Muscle of leg (tissue), 11 donors: ENCODE results near the gene PAXX. TPM values are rescaled to one million over a fixed set of nuclear protein-coding genes. Genes with fewer than 3 reads are reported as not detected.
A peak's percentile ranks its signal among the peaks of the same experiment; 100 is the strongest.
"Not testable (repeated sequence)": the region's sequence is repeated elsewhere in the genome, so short reads cannot be mapped to it uniquely, and the experiment has no call there.

Experiments
- DNase-seq: peaks from one replicate; pipeline ENCODE4 v3.0.0; 2013
- H3K27ac ChIP-seq: one replicate; pipeline ENCODE4 v1.5.1; 2013; ENCODE audit warnings: mild to moderate bottlenecking, low read length, control low read depth
- H3K27me3 ChIP-seq: one replicate; pipeline ENCODE4 v1.6.1; 2013; ENCODE audit warnings: low read length; ENCODE audit not compliant: control insufficient read depth, insufficient read depth
- H3K36me3 ChIP-seq: one replicate; pipeline ENCODE4 v1.6.1; 2013; ENCODE audit warnings: low read length; ENCODE audit not compliant: control insufficient read depth, insufficient read depth
- H3K4me1 ChIP-seq: one replicate; pipeline ENCODE4 v1.6.1; 2013; ENCODE audit warnings: low read length; ENCODE audit not compliant: control insufficient read depth, insufficient read depth
- H3K4me3 ChIP-seq: one replicate; pipeline ENCODE4 v1.5.1; 2013; ENCODE audit warnings: low read length, control low read depth
- H3K9me3 ChIP-seq: replicated peaks from 2 replicates; pipeline ENCODE4 v1.6.1; 2013; ENCODE audit warnings: low read depth, low read length; ENCODE audit not compliant: control insufficient read depth
- WGBS: methylation state at CpG from one replicate; pipeline ENCODE4 v1.1.5; 2013; ENCODE audit warnings: missing lambda C conversion rate; ENCODE audit not compliant: insufficient coverage; 5-methylcytosine and 5-hydroxymethylcytosine counted together
- polyA plus RNA-seq, 8 donors: library from polyadenylated mRNA; unstranded; fragments of 120-200 nt; gene quantifications; one replicate each; pipeline versions ENCODE4 v1.2.1 to v1.2.3, GENCODE V29; 2013; ENCODE audit warnings: inconsistent platforms in 1 of 8, low replicate concordance in 1 of 8; ENCODE audit not compliant: insufficient read length in 8 of 8, insufficient read depth in 1 of 8
- total RNA-seq: library from RNA; stranded (reverse); fragments of 120-200 nt; gene quantifications from one replicate; pipeline ENCODE4 v1.2.4, GENCODE V29; 2013

PAXX gene
- total and polyA plus RNA-seq, 9 donors: 19.1 to 31.7 (median 27.0) TPM

DNA sequence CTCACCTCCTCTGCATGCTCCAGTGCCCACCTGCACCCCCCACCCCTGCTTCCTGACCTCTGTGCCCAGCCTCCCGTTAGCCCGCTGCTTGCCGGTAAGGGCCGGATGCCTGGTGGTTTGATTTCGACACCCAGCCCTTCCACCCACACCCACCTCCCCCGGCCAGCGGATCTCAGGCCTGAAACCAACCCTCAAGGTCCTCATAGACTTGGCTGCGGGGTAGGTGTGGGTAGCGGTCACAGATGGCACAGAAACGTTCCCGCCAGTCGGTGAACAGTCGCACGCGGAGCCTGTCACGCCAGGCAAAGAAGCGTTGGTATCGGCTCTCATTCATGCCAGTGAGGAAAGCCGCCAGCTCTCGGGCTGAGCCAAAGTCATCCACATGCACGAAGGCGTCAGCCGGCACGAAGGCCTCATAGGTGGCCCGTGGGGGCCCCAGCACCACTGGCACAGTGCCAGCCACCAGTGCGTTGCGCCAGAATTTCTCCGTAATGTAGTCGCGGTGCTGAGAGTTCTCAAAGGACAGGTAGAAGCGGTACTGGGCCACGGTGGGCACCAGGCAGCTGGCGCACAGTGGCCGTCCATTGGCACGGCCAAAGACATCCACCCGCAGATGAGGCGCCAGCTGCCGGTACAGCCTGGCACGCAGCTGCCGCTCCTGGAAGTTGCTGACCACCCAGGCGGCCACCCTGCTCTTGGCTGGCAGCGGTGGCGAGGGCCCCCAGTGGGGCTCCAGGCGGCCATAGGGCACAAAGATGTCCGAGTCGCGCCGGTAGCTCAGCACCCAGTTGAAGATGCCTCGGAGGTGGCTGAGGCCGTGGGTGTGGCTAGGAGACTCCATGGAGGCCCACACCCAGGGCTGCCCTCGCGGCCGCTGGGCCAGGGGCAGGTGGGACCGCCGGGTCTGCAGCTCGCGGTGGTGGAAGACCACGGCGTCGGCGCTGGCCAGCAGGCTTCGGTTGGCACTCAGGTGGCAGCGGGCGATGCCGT, 38.6 kb downstream of the PAXX start:
- peaks cover 54% of the 10 kb centered on the region for H3K4me1 ChIP-seq
- H3K27me3 ChIP-seq: peaks cover 8% of the 10 kb centered on the region
- no peaks in the 10 kb centered on the region for H3K9me3 ChIP-seq
- no peak overlapping the region for H3K4me3 ChIP-seq
- 85% methylated on average over 59 of the region's 65 CpGs for WGBS
- H3K36me3 ChIP-seq: no peaks in the 10 kb centered on the region
- no peak for DNase-seq
- no peak overlapping the region for H3K27ac ChIP-seq

DNA sequence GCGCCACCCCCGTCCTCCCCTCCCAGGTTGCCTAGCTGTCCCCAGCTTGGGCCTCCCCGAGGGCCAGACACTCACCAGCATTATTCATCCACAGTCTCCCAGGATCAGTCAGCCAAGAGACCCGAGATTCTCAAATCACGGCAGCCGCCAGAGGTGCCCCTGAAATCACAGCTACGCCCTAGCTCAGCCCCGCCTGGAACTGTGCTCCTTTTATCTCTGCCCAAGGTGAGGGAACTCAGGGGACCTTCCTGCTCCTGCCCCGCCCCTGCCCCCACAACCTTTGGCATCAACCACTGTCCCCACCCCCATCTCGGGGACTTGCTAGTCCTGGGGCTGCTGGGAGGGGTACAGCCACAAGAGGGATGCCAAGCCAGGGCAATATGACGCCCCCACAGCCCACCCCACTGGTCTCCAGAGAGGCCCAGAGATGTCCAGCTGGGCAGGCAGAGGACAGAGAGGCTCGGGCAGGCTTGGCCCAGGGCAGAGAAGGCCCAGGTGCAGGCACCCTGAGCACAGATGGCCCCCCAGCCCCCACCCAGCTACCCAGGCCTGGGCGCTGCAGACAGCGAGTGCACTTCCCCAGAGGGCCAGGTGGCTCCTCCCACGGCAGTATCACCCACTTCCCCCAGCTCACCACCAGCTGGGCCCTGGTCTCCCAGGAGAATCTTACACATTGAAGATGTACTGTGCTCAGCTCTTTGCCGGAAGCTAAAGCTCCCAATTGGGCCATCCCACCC, 39.9 kb downstream of the PAXX start, which contains the start of gene FUT7:
FUT7 (minus strand) TSS at position 185 of the 737 bp plus-strand sequence; CDS start at position 88, 97 bp downstream.
- no peak for DNase-seq
- Histone ChIP-seq H3K27me3 (peaks cover 8% of the 10 kb centered on the region), H3K4me3 (no peak within 1 kb of the TSS), H3K4me1 (peaks cover 43% of the 10 kb centered on the region), H3K9me3 (no peaks in the 10 kb centered on the region), H3K27ac (no peak within 1 kb of the TSS), H3K36me3 (no peaks in the 10 kb centered on the region)
- 50% methylated on average over 12 of the region's 16 CpGs for WGBS

DNA sequence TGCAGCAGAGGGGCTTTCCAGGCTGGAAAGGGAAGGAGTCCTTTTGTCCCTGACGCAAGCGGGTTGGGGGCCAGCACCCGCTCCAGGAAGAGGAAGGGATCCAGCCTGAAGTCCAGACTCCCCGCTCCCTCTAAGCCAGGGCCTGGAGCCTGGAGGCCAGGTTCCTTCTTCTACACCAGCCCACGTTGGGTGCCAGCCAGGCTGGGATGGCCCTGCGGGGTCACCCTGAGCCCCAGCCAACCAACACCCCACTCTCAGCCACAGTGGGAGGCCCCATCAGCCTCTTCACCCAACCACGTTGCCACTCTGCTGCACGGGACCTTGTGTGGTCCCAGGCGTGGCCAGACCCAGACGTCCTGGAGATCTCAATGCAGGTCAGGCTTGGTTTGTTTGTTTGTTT, 40.6 kb downstream of the PAXX start:
- peaks cover 8% of the 10 kb centered on the region for H3K27me3 ChIP-seq
- DNase-seq: no peak
- H3K4me3 ChIP-seq: no peak overlapping the region
- WGBS: 50% methylated on average over 4 of the region's 10 CpGs
- no peaks in the 10 kb centered on the region for H3K36me3 ChIP-seq
- H3K4me1 ChIP-seq: peaks cover 38% of the 10 kb centered on the region
- no peak overlapping the region for H3K27ac ChIP-seq
- H3K9me3 ChIP-seq: no peaks in the 10 kb centered on the region

DNA sequence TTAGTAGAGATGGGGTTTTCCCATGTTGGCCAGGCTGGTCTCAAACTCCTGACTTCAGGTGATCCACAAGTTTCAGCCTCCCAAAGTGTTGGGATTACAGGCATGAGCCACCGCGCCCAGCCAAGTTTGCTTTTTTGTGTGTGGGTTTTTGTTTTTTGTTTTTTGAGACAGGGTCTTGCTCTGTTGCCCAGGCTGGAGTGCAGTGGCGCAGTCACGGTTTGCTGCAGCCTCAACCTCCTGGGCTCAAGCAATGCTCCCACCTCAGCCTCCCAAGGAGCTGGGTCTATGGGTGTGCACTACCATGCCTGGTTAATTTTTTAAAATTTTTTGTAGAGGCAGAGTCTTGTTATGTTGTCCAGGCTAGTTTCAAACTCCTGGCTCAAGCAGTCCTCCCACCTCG, 41.3 kb downstream of the PAXX start:
- not testable (repeated sequence) for H3K36me3 ChIP-seq, H3K4me3 ChIP-seq, H3K27me3 ChIP-seq, H3K27ac ChIP-seq, DNase-seq, H3K9me3 ChIP-seq
- H3K4me1 ChIP-seq: peaks cover 36% of the 10 kb centered on the region
- WGBS: 40% methylated on average over 1 of the region's 5 CpGs

DNA sequence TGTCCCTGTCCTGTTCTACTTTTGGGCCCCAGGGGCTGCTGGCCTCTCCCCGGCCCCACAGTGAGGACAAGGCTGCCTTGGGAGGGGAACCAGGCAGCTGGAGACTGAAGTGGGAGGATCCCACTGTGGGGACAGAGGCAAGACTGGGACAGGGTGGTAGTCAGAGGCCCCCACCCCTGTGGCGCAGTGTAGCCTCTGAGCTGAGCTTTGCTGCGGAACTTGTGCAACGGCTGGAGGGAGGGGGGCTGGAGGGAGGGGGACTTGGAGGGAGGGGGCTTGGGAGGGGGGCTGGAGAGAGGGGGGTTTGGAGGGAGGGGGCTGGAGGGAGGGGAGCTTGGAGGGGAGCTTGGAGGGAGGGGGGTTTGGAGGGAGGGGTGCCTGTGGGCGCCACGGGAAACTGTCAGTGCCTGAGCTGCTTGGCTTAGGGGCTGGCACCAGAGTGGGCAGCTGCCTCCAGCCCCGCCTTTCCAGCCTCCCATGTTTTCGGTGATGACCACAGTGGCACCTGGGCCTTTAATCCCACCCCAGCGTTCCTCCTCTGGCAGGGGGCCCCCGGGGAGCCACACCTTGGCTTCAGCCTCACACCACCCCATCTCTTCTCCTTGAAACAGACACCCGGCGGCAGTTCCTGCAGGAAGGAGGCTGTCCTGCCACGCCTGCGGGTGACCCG, 42.0 kb downstream of the PAXX start:
- Histone ChIP-seq H3K27me3 (peaks cover 5% of the 10 kb centered on the region), H3K4me3 (no peak overlapping the region), H3K4me1 (peaks cover 29% of the 10 kb centered on the region), H3K9me3 (no peaks in the 10 kb centered on the region), H3K27ac (no peak overlapping the region), H3K36me3 (peaks cover 7% of the 10 kb centered on the region)
- no peak for DNase-seq
- 47% methylated on average over 9 of the region's 15 CpGs for WGBS

DNA sequence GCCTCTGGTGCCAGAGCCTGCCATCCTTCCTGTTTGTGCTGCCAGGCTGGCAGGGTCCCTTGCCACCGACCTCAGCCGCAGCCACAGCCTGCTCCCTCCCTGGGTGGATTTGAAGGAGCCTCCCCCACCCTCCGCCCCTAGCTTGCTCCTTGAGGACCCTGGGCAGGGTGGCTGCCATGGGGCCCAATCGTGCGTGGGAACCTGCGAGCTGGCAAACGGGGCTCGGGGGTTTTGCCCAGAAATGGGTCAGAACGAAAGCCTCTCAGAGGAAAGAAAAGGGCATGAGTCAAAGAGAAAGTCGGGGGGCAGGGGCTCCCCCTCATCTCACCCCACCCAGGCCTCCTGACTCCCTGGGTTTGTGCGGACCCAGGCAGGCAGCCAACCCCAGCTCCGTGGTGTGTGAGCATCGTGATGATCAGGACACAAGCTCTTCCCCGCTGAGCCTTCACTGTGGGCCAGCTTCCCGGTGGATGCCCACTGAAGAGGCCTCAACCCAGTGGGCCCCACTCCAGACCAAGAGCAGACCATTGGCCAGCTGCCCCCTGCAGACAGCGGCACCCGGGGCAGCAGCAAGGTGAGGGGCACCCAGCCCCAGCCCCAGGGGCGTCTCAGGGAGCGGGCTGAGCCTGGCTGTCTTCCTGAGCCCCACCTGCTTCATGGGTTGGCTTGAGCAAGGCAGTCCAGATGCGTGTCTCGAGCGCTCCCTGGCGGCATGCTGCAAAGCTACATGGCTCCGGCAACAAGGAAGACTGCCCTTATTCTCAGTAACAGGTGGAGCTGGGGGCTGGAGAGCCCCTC, 42.7 kb downstream of the PAXX start:
- peak; percentile 90 for DNase-seq
- 16% methylated on average over 22 of the region's 24 CpGs for WGBS
- H3K4me1 ChIP-seq: peaks cover 26% of the 10 kb centered on the region
- no peak overlapping the region for H3K27ac ChIP-seq
- H3K4me3 ChIP-seq: no peak overlapping the region
- H3K9me3 ChIP-seq: no peaks in the 10 kb centered on the region
- H3K36me3 ChIP-seq: peaks cover 10% of the 10 kb centered on the region
- H3K27me3 ChIP-seq: peaks cover 3% of the 10 kb centered on the region

DNA sequence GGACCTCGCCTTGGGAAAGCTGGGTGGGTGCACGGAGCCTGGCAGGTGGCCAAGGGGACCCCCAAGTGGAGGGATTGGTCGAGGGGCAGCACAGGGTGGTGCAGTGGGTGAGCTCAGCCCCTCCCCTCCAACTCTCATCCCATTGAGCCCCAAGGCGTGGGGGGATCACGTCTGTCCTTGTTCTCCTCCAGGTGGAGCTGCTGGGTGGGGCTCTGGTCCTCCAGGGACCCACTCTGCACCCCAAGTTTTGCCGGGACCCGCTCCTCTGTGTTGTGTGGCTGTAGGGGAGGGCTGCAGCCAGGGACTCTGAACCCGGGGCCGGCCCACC, 43.2 kb downstream of the PAXX start:
- no peak overlapping the region for H3K27ac ChIP-seq
- no peak overlapping the region for H3K4me3 ChIP-seq
- DNase-seq: no peak
- H3K27me3 ChIP-seq: peaks cover 3% of the 10 kb centered on the region
- H3K9me3 ChIP-seq: no peaks in the 10 kb centered on the region
- peaks cover 26% of the 10 kb centered on the region for H3K4me1 ChIP-seq
- 14% methylated on average over 3 of the region's 9 CpGs for WGBS
- H3K36me3 ChIP-seq: peaks cover 11% of the 10 kb centered on the region

DNA sequence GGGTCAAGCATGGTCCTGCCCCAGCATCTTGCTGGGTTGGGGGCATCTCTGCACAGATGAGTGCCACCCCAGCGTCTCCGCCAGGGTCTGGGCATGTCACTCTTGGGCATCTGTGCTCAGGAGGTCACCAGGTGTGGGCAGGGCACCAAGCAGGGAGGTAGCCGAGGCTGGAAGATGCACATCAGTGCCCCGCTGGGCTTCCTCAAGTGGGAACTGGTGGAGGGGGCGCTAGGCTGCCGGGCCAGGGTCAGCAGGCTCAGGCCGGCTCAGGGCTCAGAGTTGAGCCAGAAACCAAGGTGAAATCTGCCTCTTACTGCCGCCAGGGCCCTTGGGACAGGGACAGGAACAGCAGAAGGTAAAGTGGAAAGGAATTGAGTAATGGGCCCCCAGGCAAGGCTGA, 43.7 kb downstream of the PAXX start:
- H3K9me3 ChIP-seq: no peaks in the 10 kb centered on the region
- 67% methylated on average over 8 of the region's 8 CpGs for WGBS
- H3K27ac ChIP-seq: no peak overlapping the region
- H3K36me3 ChIP-seq: peaks cover 14% of the 10 kb centered on the region
- H3K27me3 ChIP-seq: peaks cover 3% of the 10 kb centered on the region
- no peak for DNase-seq
- H3K4me1 ChIP-seq: peaks cover 22% of the 10 kb centered on the region
- no peak overlapping the region for H3K4me3 ChIP-seq

DNA sequence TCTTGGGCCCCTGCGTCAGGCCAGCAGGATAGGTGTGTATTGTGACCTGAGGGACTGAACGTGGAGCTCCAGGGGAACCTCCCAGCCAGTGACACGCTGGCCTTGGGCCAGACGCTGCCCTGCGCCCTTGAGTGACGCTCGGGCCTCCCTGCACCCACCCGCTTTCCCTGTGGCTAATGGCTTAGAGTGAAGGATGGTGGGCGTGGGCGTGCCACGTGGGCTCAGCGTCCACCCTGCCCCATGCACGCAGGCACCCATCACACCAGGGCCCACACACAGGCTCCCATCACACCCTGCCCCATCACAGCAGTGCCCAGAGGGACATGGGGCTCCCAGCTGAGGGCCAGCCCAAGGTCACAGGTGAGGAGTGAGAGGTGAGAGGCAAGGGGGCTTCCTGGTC, 44.8 kb downstream of the PAXX start:
- no peak for DNase-seq
- peaks cover 15% of the 10 kb centered on the region for H3K36me3 ChIP-seq
- no peak overlapping the region for H3K27ac ChIP-seq
- 83% methylated on average over 6 of the region's 13 CpGs for WGBS
- H3K27me3 ChIP-seq: peaks cover 3% of the 10 kb centered on the region
- H3K9me3 ChIP-seq: no peaks in the 10 kb centered on the region
- no peak overlapping the region for H3K4me3 ChIP-seq
- H3K4me1 ChIP-seq: peaks cover 16% of the 10 kb centered on the region
